ENCODE data around the gene ASB16.

DNA sequence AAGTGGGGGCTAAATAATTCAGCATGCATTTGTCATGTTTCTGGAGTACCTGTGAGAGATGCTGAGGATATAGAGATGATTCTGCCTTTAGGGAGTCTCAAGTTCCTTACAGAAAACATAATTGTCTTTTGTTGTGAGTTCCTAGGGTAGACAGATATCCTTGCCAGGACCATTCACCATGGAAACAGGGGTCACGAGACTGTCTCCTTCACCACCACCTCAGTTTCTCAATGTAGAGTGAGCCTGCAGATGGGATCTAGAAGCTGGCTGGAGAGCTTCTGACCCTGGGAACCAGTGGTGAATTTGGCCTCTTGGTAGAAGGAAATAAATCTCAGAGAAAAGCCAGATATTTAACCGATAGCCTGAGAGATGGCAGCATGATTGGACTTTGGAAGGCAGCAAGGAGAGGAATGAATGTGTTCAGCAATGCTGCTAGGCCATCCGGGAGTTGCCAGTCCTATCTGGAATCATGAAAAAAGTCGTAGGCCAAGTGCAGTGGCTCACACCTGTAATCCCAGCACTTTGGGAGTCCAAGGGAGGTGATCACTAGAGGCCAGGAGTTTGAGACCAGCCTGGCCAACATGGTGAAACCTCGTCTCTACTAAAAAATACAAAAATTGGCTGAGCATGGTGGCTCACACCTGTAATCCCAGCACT lies 39.7 kb upstream of the ASB16 start:
- TF ChIP-seq, protein P1, sequence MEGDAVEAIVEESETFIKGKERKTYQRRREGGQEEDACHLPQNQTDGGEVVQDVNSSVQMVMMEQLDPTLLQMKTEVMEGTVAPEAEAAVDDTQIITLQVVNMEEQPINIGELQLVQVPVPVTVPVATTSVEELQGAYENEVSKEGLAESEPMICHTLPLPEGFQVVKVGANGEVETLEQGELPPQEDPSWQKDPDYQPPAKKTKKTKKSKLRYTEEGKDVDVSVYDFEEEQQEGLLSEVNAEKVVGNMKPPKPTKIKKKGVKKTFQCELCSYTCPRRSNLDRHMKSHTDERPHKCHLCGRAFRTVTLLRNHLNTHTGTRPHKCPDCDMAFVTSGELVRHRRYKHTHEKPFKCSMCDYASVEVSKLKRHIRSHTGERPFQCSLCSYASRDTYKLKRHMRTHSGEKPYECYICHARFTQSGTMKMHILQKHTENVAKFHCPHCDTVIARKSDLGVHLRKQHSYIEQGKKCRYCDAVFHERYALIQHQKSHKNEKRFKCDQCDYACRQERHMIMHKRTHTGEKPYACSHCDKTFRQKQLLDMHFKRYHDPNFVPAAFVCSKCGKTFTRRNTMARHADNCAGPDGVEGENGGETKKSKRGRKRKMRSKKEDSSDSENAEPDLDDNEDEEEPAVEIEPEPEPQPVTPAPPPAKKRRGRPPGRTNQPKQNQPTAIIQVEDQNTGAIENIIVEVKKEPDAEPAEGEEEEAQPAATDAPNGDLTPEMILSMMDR (IDR thresholded peaks at IDR 0.05), result no peak
- TF ChIP-seq POLR2A (IDR thresholded peaks at IDR 0.05), result no peak
